WTC11 (cell line): ENCODE measurements around the gene PGGHG.

Source experiments
- CTCF ChIP-seq: fragments of 200-600 bp; IDR thresholded peaks from 2 replicates; pipeline ENCODE4 v1.8.0; 2022; ENCODE audit warnings: antibody characterized with exemption
- USF1 ChIP-seq: sonication (generic); formaldehyde crosslinking; IDR thresholded peaks from 2 replicates; pipeline ENCODE4 v1.8.0; 2022; ENCODE audit warnings: mild to moderate bottlenecking, missing genetic modification reagents
- ZNF396 ChIP-seq: fragments of 250-450 bp; sonication (Bioruptor Pico); IDR thresholded peaks from 2 replicates; pipeline ENCODE4 v1.8.0; 2021; ENCODE audit warnings: mild to moderate bottlenecking, moderate library complexity, borderline replicate concordance

DNA sequence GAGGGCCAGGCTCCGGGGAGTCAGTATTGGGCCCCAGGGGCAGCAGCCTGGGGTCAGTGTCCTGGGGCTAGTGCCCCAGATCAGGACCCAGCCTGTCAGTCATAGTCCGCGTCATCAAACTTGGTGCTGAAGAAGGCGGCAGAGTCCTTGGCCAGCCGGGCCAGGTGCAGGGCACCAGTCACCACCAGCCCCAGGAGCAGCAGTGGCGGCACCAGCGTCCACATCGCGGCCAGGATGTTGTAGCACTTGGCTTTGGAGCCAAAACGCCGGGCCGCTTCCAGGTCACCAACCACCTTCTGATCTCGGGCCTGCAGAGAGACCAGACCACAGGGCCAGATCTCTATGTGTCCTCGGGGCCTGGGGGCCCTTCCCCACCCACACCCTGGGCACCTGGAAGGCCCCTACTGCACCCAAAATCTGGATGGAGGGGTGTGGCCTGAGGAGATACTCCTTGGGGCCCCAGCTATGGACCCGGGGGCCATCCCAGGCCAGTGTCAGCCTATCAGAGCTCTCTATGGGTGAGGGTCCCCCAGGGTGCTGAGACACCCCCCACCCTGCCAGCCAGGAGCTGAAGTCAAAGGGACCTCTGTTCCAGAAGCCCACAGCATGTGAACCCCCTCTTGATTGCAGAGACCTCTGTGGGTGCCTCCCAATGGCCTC lies 9.6 kb downstream of the PGGHG start:
- no peak for TF ChIP-seq CTCF
- no peak for TF ChIP-seq USF1
- no peak for TF ChIP-seq ZNF396
